GM18873 (cell line): ENCODE data around the gene FRMPD2.

ENCODE experiments used
- ATAC-seq: cut with Tn5 transposase; IDR thresholded peaks from one replicate; pipeline ENCODE4 v1.9.1; 2021; ENCODE audit warnings: mild to moderate bottlenecking, moderate library complexity, moderate number of reproducible peaks; ENCODE audit not compliant: unreplicated experiment, low FRiP score

FRMPD2 gene, protein sequence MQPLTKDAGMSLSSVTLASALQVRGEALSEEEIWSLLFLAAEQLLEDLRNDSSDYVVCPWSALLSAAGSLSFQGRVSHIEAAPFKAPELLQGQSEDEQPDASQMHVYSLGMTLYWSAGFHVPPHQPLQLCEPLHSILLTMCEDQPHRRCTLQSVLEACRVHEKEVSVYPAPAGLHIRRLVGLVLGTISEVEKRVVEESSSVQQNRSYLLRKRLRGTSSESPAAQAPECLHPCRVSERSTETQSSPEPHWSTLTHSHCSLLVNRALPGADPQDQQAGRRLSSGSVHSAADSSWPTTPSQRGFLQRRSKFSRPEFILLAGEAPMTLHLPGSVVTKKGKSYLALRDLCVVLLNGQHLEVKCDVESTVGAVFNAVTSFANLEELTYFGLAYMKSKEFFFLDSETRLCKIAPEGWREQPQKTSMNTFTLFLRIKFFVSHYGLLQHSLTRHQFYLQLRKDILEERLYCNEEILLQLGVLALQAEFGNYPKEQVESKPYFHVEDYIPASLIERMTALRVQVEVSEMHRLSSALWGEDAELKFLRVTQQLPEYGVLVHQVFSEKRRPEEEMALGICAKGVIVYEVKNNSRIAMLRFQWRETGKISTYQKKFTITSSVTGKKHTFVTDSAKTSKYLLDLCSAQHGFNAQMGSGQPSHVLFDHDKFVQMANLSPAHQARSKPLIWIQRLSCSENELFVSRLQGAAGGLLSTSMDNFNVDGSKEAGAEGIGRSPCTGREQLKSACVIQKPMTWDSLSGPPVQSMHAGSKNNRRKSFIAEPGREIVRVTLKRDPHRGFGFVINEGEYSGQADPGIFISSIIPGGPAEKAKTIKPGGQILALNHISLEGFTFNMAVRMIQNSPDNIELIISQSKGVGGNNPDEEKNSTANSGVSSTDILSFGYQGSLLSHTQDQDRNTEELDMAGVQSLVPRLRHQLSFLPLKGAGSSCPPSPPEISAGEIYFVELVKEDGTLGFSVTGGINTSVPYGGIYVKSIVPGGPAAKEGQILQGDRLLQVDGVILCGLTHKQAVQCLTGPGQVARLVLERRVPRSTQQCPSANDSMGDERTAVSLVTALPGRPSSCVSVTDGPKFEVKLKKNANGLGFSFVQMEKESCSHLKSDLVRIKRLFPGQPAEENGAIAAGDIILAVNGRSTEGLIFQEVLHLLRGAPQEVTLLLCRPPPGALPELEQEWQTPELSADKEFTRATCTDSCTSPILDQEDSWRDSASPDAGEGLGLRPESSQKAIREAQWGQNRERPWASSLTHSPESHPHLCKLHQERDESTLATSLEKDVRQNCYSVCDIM (N-terminal part only)

DNA sequence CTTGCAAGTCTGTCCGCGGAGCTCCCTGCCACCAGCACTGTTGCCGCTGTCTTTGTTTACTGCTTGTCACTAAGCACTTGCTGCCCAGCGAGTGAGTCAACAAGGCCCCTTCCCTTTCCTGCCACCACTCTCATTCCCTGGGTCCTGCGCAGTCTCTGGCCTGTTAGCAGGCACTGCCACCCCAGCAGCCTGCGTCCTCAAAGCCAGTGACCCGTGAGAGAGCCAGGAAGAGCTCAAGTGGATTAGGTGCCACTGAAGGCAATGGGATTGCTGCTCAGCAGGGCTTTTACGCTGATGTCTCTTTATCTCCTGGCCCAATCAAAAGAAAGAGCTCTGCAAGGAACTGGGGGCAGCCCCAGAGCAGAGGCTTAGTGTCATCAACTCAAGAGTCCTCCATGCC lies at the start of gene FRMPD2:
TSS of gene FRMPD2 (minus strand) at position 61 of the 400 bp plus-strand sequence. CDS start 129 bp downstream, outside the sequence.
- no peak for ATAC-seq

DNA sequence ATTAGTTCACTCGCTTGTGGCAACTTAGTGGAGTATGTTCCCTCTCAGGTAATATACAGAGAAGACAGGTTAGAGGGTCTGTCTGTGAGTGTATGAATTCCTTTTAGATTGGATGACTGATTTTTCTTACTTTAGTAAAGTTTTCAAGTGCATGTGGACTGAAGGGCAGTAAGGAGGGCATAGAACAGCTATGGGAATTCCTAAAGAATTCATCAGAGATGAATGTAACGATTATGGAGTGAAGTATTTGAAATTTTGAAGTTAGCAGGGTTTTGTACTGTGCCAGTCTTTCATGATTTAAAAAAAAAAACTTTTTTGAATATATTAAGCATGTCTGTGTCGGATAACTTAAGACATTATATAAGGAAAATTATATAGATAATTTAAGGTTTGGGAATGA lies 47.5 kb upstream of the FRMPD2 start:
- no peak for ATAC-seq

DNA sequence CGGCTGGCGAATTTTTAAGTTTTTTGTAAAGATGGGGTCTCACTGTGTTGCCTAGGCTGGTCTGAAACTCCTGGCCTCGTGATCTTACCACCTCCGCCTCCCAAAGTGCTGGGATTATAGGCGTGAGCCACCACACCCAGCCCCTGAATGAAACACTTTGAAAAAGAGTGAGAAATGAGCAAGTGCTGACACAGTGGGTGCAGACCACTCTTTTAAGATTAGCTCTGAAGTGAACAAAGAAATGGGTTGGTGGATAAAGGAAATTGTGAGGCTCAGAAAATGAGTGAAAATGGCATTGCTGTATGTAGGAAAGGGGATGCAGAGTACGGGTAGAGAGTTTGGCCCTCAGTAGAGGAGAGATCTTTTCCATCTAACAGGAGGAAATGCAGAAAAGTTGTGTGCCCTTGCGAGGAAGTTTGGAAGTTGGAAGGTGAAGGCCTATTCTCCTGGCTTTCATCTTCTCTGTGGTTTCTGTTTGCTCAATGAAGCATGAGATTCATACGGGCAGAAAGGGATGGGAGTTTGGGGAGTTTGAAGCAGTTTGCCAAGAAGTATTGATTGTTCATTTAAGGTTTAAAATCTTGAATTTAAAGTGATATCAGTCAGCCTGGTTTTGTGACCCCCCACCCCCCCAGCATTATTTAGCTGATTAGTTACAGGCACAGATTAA lies 43.0 kb upstream of the FRMPD2 start:
- no peak for ATAC-seq

DNA sequence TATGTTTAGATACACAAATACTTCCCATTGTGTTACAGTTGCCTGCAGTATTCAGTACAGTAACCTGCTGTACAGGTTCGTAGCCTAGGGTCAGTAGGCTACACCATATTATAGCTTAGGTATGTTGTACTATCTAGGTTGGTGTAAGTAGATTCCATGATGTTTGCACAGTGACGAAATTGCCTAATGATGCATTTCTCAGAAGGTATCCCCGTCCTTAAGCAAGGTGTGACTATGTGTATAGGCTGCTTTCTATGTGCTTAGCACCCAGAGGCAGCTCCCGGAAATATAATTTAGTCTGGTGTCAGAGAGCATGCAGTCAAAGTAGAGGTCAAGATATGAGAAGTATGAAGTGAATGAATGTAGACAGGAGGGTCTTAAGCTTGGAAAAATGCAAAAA lies 41.7 kb upstream of the FRMPD2 start:
- no peak for ATAC-seq

DNA sequence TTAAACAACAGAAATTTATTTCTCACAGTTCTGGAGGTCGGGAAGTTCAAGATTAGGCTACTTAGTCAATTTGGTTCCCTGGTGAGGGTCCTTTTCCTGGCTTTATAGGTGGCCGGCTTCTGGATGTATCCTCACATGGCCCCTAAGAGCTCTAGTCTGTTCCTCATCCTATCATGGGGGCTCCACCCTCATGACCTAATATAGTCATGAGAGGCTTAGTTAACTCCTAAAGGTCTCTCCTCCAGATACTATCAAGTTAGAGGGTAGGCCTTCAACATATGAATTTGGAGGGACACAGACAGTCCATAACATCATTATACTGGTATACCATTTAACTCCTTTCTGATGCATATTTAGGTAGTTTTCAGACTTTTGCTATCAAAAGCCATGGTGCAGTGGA lies 39.6 kb upstream of the FRMPD2 start:
- ATAC-seq, result no peak

DNA sequence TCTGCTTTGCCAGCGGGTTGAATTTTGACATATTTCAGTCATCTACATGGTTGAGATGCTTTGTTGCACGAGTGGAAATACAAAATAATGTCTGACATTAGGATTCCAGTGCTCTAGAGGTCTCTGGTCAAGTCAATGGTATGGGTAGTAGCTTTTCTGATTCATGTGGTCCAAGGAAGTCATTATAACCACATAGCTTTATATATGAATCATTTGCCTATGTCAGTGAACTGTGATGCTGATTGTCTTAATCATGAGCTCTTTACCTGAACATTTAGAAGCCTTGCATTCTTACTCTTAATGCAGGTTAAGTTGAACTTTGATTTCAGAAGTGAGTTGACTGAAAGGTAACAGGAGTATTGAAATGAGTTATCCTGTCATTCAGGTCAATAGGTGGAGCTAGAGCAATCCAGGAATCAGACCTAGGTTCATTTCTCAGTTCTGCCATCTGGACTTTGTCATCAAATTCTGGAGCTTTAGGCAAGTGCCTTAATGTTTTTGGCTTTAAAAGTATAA lies 35.3 kb upstream of the FRMPD2 start:
- no peak for ATAC-seq

DNA sequence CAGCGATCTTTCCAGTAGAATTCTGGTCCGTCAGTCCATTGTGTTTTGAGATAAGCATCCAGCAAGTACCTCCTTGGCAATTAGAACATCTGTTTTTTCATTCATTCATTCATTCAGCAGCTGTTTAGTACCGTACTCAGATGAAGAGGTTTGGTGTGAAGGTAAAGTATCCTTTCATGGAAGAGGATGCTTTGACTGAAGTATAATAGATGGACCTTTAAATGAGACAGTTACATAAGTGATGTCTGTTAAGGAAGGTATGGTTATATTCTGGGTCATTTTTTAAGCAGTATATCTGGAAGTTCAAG lies 33.2 kb upstream of the FRMPD2 start:
- ATAC-seq, result no peak

DNA sequence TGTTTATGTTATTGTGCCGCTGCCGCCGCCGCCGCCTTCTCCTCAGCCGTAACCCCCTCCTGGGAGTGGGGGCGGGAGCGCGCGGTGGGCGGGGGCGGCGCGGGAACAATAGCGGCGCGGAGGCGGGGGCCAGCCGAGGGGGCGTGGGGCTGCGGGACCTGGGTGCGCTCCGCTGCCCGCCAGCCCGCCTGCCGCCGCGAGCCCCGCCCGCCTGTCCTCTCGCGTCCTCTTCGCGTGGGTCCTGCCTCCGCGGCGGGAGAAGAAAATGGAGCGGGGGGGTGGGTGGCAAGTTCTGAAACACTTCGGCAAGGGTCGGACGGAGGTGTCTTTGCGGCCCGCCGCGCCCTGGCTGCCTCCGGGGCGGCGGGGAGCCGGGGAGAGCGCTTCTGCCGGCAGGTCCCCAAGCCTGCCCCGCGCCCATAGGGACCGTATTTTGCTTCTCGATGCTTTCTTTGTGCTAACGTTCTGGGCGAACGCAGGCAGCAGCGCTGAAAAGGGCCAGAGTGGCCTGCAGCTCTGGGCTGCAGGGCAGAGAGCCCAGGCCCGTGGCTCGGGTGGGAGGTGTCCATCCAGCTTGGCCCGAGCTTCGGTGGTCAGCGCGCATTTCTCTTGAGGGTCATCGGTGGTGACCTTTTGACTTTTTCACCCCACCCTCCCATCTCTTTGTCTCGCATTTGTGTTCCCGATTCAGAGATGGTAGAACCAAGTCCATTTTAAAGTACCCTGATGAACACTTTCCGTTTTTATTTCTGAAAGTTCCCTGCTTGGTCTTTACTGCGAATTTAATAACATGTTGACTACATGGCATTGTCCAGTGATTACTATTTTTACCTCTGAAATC lies 32.6 kb upstream of the FRMPD2 start:
- ATAC-seq, result peak; percentile 22

DNA sequence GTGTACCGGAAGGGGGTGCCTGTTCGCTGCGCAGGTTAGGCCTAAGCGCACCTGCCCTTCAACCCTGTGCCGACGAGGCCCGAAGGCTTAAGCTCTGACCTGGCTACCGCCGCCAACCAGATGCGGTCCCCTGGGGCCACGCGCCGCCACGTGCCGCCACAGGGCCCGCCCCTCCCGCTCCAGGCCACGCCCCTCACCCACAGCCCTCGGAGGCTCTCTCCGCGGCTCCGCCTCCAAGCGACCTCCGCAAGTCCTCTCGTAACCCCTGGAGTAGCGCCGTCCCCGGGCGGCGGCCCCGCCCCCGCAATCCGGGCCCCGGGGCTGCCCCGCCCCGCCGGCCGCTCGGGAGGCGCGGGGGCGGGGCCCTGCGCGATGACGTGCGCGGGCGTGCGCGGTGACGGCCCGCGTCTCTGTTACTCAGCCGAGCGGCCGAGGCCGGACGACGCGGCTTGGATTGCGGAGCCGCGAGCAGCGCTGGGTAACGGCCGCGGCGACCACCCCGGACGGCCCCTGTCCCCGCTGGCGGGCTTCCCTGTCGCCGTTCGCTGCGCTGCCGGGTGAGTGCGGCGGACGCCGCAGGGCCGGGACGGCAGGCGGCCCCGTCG lies 31.9 kb upstream of the FRMPD2 start, which contains the start of gene MAPK8:
TSS of gene MAPK8 (plus strand) at position 413 of the 605 bp plus-strand sequence. CDS start 94,984 bp downstream, outside the sequence.
- ATAC-seq, result peak; percentile 65

DNA sequence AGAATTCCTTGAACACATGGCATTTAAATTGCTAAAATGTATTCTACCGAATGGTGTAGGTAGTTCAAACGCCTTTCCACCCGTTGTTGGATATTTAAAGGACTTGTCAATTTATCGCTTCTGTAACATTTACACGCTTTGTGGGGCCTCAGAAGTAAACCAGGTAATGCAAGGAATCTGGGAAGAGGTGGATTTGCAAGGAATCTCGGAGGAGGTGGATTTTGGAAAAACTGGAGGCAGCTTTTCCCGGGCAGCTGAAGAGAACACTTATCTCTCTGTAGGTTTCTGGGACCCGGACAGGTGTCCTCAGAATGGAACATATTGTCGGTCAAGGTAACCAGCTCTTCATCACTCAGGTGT lies 31.4 kb upstream of the FRMPD2 start:
- no peak for ATAC-seq

DNA sequence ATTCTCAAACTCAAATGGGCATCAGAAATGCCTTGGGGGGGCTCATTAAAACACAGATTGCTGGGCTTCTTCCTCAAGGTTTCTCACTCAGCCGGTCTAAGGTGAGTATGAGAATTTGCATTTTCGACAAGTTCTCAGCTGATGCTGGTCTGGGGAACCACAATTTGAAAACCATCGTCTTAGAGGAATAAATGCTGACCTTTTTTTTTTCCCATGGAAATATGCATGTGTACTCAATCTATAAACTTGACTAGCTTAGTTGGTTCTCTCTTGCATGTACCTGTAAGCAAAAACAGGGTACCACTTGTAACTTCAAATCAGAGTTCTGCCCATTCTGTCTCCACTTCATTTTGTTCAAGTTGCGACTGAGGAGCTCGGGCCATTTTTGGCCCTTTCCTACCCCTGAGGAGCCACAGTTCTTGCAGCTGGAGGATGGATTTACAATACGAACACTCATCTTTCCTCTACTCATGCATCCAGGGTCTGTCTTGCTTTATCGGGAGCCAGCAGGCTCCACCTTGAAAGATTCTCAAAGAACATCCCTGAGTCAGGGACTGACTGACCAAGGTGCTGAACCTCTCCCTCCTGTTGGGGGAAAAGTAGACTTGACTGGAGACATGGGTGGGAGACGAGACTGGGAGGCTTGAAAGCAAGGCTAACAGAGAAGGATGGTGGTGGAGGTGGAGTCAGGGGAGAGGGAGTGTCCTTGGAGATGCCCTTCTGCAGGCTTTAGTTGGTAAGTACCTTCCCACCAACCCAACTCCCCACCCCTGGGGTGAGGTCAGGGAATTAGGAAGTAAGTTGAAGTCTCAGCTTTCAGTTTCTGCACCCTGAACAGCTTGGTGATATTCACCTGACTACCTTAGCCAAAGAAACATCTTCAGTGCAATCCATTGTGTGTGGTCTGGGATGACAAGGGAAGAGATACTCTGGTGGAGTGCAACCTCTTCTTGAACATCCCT lies 28.3 kb upstream of the FRMPD2 start:
- ATAC-seq, result no peak

DNA sequence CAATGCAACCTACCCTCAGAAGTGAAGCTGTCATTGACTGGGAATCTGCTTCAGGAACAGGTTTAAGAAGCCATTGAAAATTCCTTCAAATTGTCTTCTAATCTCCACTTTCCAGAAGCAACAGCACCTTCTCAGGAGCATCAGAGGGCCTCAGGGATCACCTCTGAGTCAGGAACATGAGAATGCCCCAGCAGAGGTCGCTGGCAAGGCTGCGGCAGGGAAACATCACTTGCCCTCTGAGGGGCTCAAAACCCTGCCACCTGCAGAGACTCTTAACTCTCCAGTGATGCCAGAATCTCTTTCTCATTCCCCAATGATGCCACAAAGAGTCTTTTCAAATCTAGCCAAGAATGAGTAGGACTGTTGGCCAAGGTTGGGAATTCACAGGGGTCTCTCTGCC lies 26.1 kb upstream of the FRMPD2 start:
- ATAC-seq, result no peak

DNA sequence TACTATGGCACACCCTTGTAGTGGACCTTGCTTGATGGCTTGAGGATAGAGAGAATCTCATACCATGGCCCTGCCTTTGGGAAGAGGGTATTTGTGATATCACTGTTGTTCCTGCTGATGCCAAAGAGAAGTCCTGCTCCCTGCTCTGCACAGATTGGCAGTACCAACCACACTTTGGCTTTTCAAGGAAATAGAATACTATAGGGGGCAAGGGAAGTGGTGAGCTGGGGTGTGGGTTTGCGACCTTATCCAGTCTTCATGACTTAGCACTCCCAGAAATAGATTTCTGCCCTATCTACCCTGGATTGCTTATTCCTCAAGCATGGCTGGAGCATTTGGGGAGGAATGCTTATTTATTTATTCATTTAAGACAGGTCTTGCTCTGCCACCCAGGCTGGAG lies 25.2 kb upstream of the FRMPD2 start:
- no peak for ATAC-seq

DNA sequence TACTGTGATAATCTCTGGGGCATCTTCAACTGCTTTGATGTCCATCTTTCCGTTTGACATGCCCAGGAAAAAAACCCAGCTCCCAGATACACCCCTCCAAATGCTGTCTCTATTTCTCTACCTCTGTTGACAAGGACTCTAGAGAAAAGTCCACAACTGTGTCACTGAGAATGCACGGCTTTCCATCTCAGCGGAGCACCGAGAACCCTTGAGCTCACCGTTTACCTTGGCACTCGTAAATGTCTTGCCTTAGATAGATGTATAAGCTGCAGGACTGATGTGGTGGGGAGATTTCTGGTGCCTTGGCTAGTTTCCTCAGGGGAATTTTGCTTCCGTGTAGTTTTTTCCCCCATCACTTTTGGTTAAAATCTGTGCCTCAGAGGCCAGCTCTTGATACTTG lies 24.6 kb upstream of the FRMPD2 start:
- ATAC-seq, result no peak

DNA sequence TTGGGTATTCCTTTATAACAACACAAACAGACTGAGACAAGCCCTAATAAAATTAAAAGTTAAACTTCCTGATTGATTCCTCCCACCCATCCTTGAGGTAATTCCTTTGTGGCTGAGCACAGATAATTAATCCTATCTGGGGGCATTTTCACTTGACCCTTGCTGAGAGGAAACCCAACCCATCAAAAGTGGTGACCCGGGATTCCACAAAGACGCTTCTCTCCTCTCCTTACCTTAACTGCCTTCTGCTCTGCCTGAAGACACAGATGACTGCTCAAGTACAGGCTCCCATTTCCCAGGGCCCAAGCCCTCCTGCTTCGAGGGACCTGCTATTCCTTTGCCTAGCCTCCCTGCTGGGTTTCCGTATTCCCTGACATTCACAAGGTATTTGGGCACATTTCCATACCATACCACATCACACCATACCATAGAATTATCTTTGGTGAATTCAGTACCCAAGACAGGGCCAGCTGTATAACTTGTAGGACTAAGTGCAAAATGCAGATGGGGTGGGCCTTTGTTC lies 22.1 kb upstream of the FRMPD2 start:
- ATAC-seq, result no peak

DNA sequence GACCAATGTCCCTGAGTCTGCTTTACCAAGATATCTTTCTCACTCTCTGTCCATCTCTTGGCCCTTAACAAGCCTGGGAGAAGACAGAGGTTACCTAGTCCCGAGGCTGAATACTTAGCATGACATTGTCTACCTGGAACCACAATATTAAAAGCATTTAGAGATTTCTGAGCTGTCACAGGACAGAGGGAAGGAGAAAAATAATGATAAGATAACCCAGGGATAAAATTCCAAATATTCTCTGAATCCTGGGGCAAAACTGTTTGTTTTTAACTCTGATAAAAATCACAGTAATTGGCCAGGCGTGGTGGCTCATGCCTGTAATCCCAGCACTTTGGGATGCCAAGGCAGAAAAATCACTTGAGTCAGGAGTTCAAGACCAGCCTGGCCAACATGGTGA lies 19.9 kb upstream of the FRMPD2 start:
- ATAC-seq, result no peak

DNA sequence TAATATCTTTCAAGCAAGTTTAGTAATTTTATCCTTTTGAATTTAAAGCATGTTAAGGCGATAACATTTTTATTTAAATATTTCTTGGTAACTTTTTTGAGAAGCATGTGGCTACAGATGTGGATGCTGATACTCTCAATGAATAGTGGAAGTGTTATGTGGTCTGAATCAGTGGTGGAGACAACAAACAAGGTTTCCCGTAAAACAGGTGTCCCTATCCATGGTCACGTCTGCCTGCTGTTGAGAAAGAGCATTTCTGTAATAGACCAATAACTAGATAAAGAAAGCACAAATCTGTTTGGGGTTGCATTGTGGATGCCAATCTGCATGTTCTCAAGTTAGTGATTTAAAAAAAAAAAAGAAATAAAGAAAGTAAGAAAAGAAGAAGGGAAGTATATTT lies 18.1 kb upstream of the FRMPD2 start:
- ATAC-seq, result no peak
